NCI-H345 treated with DMSO at 0.1 percent for 48 hours (cell line): Measurements from ENCODE around the gene TRMT13.
"Not testable (repeated sequence)": the region's sequence is repeated elsewhere in the genome, so short reads cannot be mapped to it uniquely, and the experiment has no call there.

Experiments used
- DNase-seq: peaks from one replicate; lab custom pipeline; 2025; ENCODE audit not compliant: unreplicated experiment; lab: John Stamatoyannopoulos, UW

The TRMT13 gene

DNA sequence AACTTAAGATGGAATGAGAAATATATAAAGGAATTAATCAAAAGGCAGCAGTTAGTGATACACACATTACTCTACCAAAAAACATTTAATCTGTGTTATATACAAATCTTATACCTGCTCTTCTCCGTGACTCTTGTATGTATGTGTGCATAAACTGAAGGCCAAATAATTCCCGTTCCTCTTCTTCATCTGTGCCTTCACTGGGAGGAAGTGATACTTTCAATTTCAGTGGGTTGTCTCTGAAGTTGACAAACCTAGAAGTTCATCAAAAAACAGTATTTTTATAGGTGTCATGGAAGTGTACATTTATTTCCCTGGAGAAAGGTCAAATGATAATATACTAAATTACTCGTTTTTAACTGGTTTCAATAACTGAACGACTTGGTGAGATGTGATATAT is 19.3 kb downstream of the TRMT13 start:
- no peak for DNase-seq

GRCh38 chr1:100162881-100163280 is 29.9 kb downstream of the TRMT13 start:
- DNase-seq, result no peak

DNA sequence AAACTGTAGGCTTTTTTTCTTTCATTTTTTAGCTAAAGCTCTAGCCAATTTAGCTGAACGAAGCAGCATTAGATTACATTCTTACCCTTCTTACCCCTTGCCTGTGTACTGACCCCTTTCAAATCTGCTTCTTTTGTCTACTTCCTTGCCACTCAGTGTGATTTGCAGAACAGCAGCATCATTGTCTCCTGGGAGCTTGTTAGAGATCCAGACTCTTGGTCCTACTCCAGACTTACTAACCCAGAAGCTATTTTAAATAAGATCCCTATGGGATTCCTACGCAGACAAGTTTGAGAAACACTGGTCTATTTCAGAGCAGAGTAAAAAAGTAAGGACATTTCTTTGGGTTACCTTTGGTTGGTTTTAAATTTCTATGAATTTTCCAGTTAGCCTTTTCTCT is 31.3 kb downstream of the TRMT13 start:
- DNase-seq, result no peak

- DNase-seq, result no peak
Measured at GRCh38 chr1:100164702-100165101, 31.7 kb downstream of the TRMT13 start.

- DNase-seq, result no peak
Measured at GRCh38 chr1:100168051-100168450, 35.1 kb downstream of the TRMT13 start.

- DNase-seq, result no peak
Measured at GRCh38 chr1:100177295-100178041, 44.5 kb downstream of the TRMT13 start.

DNA sequence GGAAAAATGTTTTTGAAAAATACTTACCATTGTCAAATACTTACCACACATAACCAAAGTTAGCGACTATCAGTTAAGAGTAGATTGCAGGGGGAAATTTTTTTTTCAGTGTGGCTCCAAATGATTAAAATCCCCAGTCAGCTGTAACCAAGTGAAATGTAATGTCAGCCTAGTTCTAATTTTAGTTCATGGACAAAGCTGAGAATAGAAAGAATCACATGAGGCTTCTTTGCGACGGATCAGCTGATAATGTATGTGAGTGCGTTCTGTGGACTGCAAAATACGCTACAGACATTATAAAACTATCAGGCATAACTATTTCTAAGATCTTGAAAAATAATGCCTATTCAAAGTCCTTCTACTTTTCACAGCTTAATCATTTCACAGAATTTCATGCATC is 45.1 kb downstream of the TRMT13 start, which contains the start of gene LRRC39:
TSS of gene LRRC39 (minus strand) at position 166 of the 400 bp plus-strand sequence. CDS start 9,740 bp downstream, outside the sequence.
- no peak for DNase-seq

DNA sequence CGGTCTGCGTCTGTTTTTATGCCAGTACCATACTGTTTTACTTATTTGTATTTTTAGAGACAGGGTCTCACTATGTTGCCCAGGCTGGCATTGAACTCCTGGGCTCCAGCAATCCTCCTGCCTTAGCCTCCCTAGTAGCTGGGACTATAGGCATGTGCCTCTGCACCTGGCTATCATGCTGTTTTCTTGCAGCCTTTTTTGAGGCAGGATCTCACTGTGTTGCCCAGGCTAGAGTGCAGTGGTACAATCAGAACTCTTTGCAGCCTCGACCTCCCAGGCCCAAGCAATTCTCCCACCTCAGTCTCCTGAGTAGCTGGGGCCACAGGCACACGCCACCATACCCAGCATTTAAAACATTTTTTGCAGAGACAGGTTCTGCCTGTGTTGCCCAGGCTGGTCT is 50.4 kb downstream of the TRMT13 start:
- DNase-seq, result no peak

DNA sequence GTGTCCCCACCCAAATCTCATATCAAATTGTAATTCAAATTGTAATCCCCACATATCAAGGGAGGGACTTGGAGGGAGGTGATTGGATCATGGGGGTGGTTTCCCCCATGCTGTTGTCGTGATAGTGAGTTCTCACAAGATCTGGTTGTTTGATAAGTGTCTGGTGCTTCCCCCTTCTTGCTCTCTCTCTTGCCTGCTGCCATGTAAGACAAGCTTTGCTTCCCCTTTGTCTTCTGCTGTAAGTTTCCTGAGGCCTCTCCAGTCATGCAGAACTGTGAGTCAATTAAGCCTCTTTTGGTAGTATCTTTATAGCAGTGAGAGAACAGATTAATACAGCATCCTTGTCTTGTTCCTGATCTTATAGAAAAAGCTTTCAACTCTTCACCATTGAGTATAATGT is 51.6 kb downstream of the TRMT13 start:
- no peak for DNase-seq

GRCh38 chr1:100187912-100188311 is 54.9 kb downstream of the TRMT13 start:
- no peak for DNase-seq

- DNase-seq, result no peak
Measured at GRCh38 chr1:100188617-100189016, 55.7 kb downstream of the TRMT13 start.

DNA sequence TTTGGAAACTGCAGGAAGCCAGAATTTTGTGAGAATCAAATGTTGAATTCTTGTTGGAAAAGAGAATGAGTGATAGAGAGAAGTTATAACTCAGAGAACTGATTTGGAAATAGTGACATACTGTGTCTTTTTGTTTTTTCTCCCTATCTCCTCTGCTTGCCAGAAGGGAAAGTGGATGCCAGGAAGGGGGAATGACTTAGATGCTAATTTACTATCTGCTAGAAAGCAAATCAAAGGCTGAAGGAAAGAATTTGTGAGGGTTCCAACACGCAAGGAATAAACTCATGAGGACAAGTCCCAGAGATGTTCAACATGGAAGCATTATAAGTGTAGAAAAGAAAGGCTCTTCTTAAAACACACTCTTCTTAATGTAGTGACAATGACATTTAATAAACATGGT is 65.6 kb downstream of the TRMT13 start:
- no peak for DNase-seq

- not testable (repeated sequence) for DNase-seq
Measured at GRCh38 chr1:100200060-100200459, 67.1 kb downstream of the TRMT13 start.
